Mucosa of descending colon (tissue), 3 donors: ENCODE results near the gene C3AR1. TPM values are rescaled to one million over a fixed set of nuclear protein-coding genes. Genes with fewer than 3 reads are reported as not detected.

ENCODE experiments used
- ATAC-seq: fragments of 200-7000 bp; cut with Tn5 transposase; one replicate; pipeline ENCODE4 v1.9.1; 2020; ENCODE audit warnings: mild to moderate bottlenecking, moderate library complexity
- DNase-seq, 3 donors: peaks; one replicate each; pipeline ENCODE4 v3.0.0-alpha.2; 2020
- H3K36me3 ChIP-seq: fragments of 200-600 bp; one replicate; pipeline ENCODE4 v1.8.0; 2021; ENCODE audit warnings: low read depth, mild to moderate bottlenecking
- H3K4me1 ChIP-seq: fragments of 200-600 bp; one replicate; pipeline ENCODE4 v1.8.0; 2021; ENCODE audit warnings: low read depth, mild to moderate bottlenecking
- H3K4me3 ChIP-seq: fragments of 200-600 bp; one replicate; pipeline ENCODE4 v1.8.0; 2021; ENCODE audit warnings: mild to moderate bottlenecking
- H3K9me3 ChIP-seq: fragments of 200-600 bp; one replicate; pipeline ENCODE4 v1.8.0; 2021; ENCODE audit warnings: mild to moderate bottlenecking
- CTCF ChIP-seq: fragments of 200-600 bp; IDR thresholded peaks from one replicate; pipeline ENCODE4 v1.8.0; 2022; ENCODE audit warnings: antibody characterized with exemption, mild to moderate bottlenecking
- intact Hi-C, 2 donors: fragments of 100-400 bp; cut with DNase I in 1 of 2; cut with micrococcal nuclease in 1 of 2; formaldehyde crosslinking; loops; one replicate each; pipeline versions ENCODE4 v1.11.0 to v1.11.1; 2022; cut with DNase I, micrococcal nuclease
- total RNA-seq, 3 donors: library from RNA; stranded (reverse); fragmentation: NEBNext Ultra II Directional in 2 of 3; extraction: Animal tissue kit (Norgen Biotek cat#: 25700) in 2 of 3; gene quantifications; one replicate each; pipeline versions ENCODE4 v1.2.1 to v1.2.4, GENCODE V29; 2021 to 2023
- donor health status: DM: no; HTN: no; CAD: no; lungs with moderate emphysema.
- donor health status: DM: no; HTN: no; CAD: no.
- donor health status: DM: no; HTN: yes; CAD: no.

The C3AR1 gene
- total RNA-seq, 3 donors from 2014 or later = 2.8 to 15.5 (median 12.5) TPM

DNA sequence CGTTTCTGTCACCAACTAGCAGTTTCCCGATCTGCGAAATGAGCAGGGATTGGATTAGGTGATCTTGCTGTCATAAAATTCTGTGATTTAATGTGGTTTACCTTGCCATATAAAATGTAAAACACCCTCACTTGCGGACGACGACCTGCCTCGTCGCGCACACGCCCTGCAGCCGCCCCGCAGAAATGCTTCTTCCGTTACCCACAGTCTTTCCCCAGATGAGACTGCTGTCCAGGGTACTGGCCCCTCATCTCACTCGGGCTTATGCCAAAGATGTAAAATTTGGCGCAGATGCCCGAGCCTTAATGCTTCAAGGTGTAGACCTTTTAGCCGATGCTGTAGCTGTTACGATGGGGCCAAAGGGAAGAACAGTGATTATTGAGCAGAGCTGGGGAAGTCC is 51.3 kb downstream of the C3AR1 start:
- ATAC-seq = no peak
- DNase-seq = no peak
- Histone ChIP-seq H3K36me3 (no peaks in the 10 kb centered on the region), H3K9me3 (no peaks in the 10 kb centered on the region), H3K4me3 (no peak overlapping the region), H3K4me1 (peaks cover 6% of the 10 kb centered on the region)
- intact Hi-C loops = no loop called here
- no peak for TF ChIP-seq CTCF

DNA sequence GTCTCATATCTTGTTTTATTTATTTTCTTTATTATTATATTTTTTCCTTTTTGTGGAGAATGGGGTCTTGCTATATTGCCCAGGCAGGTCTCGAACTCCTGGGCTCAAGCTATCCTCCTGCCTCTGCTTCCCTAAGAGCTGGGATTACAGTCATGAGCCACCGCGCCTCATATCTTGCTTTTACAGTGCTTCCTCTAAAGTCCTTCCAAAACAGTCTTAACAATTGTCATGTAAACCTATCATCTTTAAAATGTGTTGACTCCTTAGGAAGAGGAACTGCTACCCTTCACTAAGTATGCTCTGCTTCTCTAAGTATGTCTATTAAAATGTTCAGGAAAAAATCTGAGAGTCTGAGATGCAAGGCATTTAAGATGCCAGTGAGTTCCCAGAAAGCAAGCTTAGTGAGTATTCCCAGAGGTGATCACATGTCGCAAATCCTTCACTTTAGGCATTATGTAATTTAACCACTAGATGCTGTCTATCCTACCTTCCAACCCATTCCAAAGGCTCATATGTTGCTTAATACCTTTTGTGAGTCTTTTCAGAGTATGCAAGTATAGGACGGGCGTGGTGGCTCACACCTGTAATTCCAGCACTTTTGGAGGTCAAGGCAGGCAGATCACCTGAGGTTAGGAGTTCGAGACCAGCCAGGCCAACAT is 53.4 kb downstream of the C3AR1 start:
- no peak for ATAC-seq
- intact Hi-C loops = no loop called here
- no peak for TF ChIP-seq CTCF
- H3K9me3 ChIP-seq = no peaks in the 10 kb centered on the region
- no peaks in the 10 kb centered on the region for H3K4me1 ChIP-seq
- no peaks in the 10 kb centered on the region for H3K36me3 ChIP-seq
- no peak overlapping the region for H3K4me3 ChIP-seq
- no peak for DNase-seq

DNA sequence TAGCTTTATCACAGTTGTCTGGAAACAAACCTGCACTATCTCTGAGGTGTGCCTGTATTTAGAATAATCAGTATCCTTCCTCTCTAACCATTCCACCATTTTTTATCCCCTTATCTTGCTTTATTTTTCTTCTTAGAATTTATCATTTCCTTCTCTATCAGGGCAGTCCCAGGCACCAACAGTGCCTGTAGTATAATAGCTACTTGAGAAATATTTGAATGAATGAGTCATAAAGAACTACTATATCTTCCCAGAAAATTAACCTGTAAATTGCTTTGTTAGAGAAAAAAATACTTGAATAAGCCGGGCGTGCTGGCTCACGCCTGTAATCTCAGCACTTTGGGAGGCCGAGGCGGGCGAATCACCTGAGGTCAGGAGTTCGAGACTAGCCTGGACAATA is 54.8 kb downstream of the C3AR1 start:
- ATAC-seq (no peak), DNase-seq (no peak)

More for the DNA sequence above, 54.8 kb downstream of the C3AR1 start:
- no peaks in the 10 kb centered on the region for H3K9me3 ChIP-seq
- no peaks in the 10 kb centered on the region for H3K36me3 ChIP-seq
- no peaks in the 10 kb centered on the region for H3K4me1 ChIP-seq
- no peak for TF ChIP-seq CTCF
- intact Hi-C loops = no loop called here
- H3K4me3 ChIP-seq = no peak overlapping the region

Other genes starting within 250 kb of the C3AR1 start
- gene SLC2A14, start 193.4 kb downstream of the C3AR1 start, total RNA-seq = under 1 TPM; 0.41 to 0.81 (median 0.47) TPM
- gene SLC2A3, start 130.2 kb downstream of the C3AR1 start, total RNA-seq = 10 to 100 TPM; 11.9 to 19.9 (median 18.0) TPM
- gene FOXJ2, start 33.6 kb downstream of the C3AR1 start, total RNA-seq = 10 to 100 TPM; 10.8 to 24.0 (median 12.3) TPM
- gene NECAP1, start 15.9 kb upstream of the C3AR1 start, total RNA-seq = 10 to 100 TPM; 37.1 to 41.6 (median 39.5) TPM
- gene CLEC4A, start 57.3 kb upstream of the C3AR1 start, total RNA-seq = 1 to 10 TPM in 2 of 3 donors, under 1 TPM in 1; 0.70 to 1.1 (median 1.0) TPM
- gene ZNF705A, start 90.7 kb upstream of the C3AR1 start, total RNA-seq = not detected
- under 1 TPM in 1 of 3 donors, not detected in 2; 0.36 TPM for gene FAM90A1, start 161.3 kb upstream of the C3AR1 start, total RNA-seq